IMR-90 (cell line): Measurements from ENCODE around the gene ACACA. TPM values are rescaled to one million over a fixed set of nuclear protein-coding genes. Genes with fewer than 3 reads are reported as not detected.
A peak's percentile ranks its signal among the peaks of the same experiment; 100 is the strongest.

Experiments
- ATAC-seq: fragments of 200-7000 bp; cut with Tn5 transposase; 2 replicates; pipeline ENCODE4 v1.9.1; 2020; ENCODE audit warnings: low read depth, mild to moderate bottlenecking, moderate library complexity
- BruUV-seq: library from RNA; stranded (reverse); fragments of 400-500 nt; replicated peaks from 2 replicates; lab custom pipeline; 2021; lab: Mats Ljungman, UMichigan
- CTCF ChIA-PET: fragments of 300-600 bp; formaldehyde crosslinking; extraction: SDS; loops from one replicate; lab custom pipeline; 2021; ENCODE audit warnings: antibody characterized with exemption; lab: Yijun Ruan, JAX
- POLR2A ChIA-PET: fragments of 300-600 bp; sonication (Branson Sonifier 250); formaldehyde crosslinking; loops from one replicate; lab custom pipeline; 2022; ENCODE audit warnings: antibody characterized with exemption; ENCODE audit not compliant: unreplicated experiment; lab: Charles Lee
- DNase-seq: peaks from one replicate; pipeline ENCODE4 v3.0.0; 2013
- H2AFZ ChIP-seq: replicated peaks from 2 replicates; pipeline ENCODE3; 2013; ENCODE audit warnings: low read length, mild to moderate bottlenecking; ENCODE audit not compliant: poor library complexity
- H2AK5ac ChIP-seq: 2 replicates; pipeline ENCODE4 v1.6.1; 2013; ENCODE audit warnings: low read depth, low read length, inconsistent platforms
- H2AK9ac ChIP-seq: replicated peaks from 2 replicates; pipeline ENCODE3; 2013; ENCODE audit warnings: mild to moderate bottlenecking, low read depth, low read length, moderate library complexity; ENCODE audit not compliant: poor library complexity
- H2BK120ac ChIP-seq: 2 replicates; pipeline ENCODE4 v1.6.1; 2013; ENCODE audit warnings: low read depth, low read length, inconsistent platforms
- H2BK15ac ChIP-seq: 3 replicates; pipeline ENCODE4 v1.6.1; 2013; ENCODE audit warnings: low read depth, low read length, inconsistent platforms
- H2BK20ac ChIP-seq: 2 replicates; pipeline ENCODE4 v1.6.1; 2013; ENCODE audit warnings: low read depth, mild to moderate bottlenecking, inconsistent platforms, low read length, moderate library complexity
- H2BK5ac ChIP-seq: 2 replicates; pipeline ENCODE4 v1.6.1; 2013; ENCODE audit warnings: mild to moderate bottlenecking, low read depth, low read length, inconsistent platforms; ENCODE audit not compliant: poor library complexity, severe bottlenecking
- H3K14ac ChIP-seq: replicated peaks from 2 replicates; pipeline ENCODE4 v1.6.1; 2013; ENCODE audit warnings: low read depth, low read length, inconsistent platforms
- H3K18ac ChIP-seq: 2 replicates; pipeline ENCODE4 v1.6.1; 2013; ENCODE audit warnings: low read depth, low read length, control low read depth
- H3K23ac ChIP-seq: 2 replicates; pipeline ENCODE4 v1.6.1; 2013; ENCODE audit warnings: low read depth, low read length, inconsistent platforms
- H3K27ac ChIP-seq: 2 replicates; pipeline ENCODE4 v1.5.1; 2013; ENCODE audit warnings: mild to moderate bottlenecking, control low read depth, low read length; ENCODE audit not compliant: insufficient read depth
- H3K27me3 ChIP-seq: 2 replicates; pipeline ENCODE4 v1.6.1; 2013; ENCODE audit warnings: low read length; ENCODE audit not compliant: control insufficient read depth, insufficient read depth
- H3K36me3 ChIP-seq: 2 replicates; pipeline ENCODE4 v1.6.1; 2013; ENCODE audit warnings: low read length, mixed read lengths; ENCODE audit not compliant: control insufficient read depth, insufficient read depth
- H3K4ac ChIP-seq: 2 replicates; pipeline ENCODE4 v1.6.1; 2013; ENCODE audit warnings: low read depth, low read length, inconsistent platforms
- H3K4me1 ChIP-seq: 2 replicates; pipeline ENCODE4 v1.6.1; 2013; ENCODE audit warnings: low read length, mixed read lengths; ENCODE audit not compliant: control insufficient read depth, insufficient read depth
- H3K4me2 ChIP-seq: 2 replicates; pipeline ENCODE4 v1.6.1; 2013; ENCODE audit warnings: low read depth, mild to moderate bottlenecking, control low read depth, low read length, moderate library complexity
- H3K4me3 ChIP-seq: 2 replicates; pipeline ENCODE4 v1.5.1; 2013; ENCODE audit warnings: low read depth, mild to moderate bottlenecking, control low read depth, low read length, moderate library complexity; ENCODE audit not compliant: insufficient read depth
- H3K56ac ChIP-seq: 2 replicates; pipeline ENCODE4 v1.6.1; 2013; ENCODE audit warnings: low read length, inconsistent platforms; ENCODE audit not compliant: insufficient read depth; ENCODE audit errors: extremely low read depth
- H3K79me1 ChIP-seq, 2 experiments: 2 replicates each; pipeline ENCODE4 v1.6.1; 2013; ENCODE audit warnings: low read length in 2 of 2, inconsistent platforms in 1 of 2, low read depth in 1 of 2
- H3K9ac ChIP-seq: 2 replicates; pipeline ENCODE4 v1.6.1; 2013; ENCODE audit warnings: low read depth, low read length, control low read depth
- H3K9me1 ChIP-seq: 2 replicates; pipeline ENCODE4 v1.6.1; 2013; ENCODE audit warnings: low read length, inconsistent platforms; ENCODE audit not compliant: insufficient read depth
- H3K9me3 ChIP-seq: 2 replicates; pipeline ENCODE4 v1.6.1; 2013; ENCODE audit warnings: low read length; ENCODE audit not compliant: control insufficient read depth, insufficient read depth
- H4K20me1 ChIP-seq: 2 replicates; pipeline ENCODE4 v1.6.1; 2013; ENCODE audit warnings: low read length, inconsistent platforms; ENCODE audit not compliant: insufficient read depth
- H4K5ac ChIP-seq: 2 replicates; pipeline ENCODE4 v1.6.1; 2013; ENCODE audit warnings: mild to moderate bottlenecking, low read depth, low read length, control low read depth
- H4K8ac ChIP-seq, 2 experiments: 2 replicates each; pipeline ENCODE4 v1.6.1; 2013; ENCODE audit warnings: low read depth in 2 of 2, low read length in 2 of 2, control low read depth in 1 of 2, inconsistent platforms in 1 of 2
- H4K91ac ChIP-seq: 2 replicates; pipeline ENCODE4 v1.6.1; 2013; ENCODE audit warnings: low read depth, low read length, inconsistent platforms; ENCODE audit not compliant: insufficient read depth
- BHLHE40 ChIP-seq: fragments of 150-350 bp; IDR thresholded peaks from 2 replicates; pipeline ENCODE4 v1.6.1; 2016; ENCODE audit warnings: mild to moderate bottlenecking, low read depth, low read length
- CEBPB ChIP-seq: IDR thresholded peaks from 2 replicates; pipeline ENCODE4 v1.6.1; 2012; ENCODE audit warnings: low read depth, low read length, improper control_type of control experiment
- CHD1 ChIP-seq: IDR thresholded peaks from 2 replicates; pipeline ENCODE4 v1.6.1; 2012; ENCODE audit warnings: low read depth, low read length, improper control_type of control experiment
- ELK1 ChIP-seq: fragments of 150-350 bp; IDR thresholded peaks from 2 replicates; pipeline ENCODE4 v1.6.1; 2016; ENCODE audit warnings: low read depth, mild to moderate bottlenecking, low read length, moderate library complexity, borderline replicate concordance
- FOS ChIP-seq: fragments of 150-350 bp; IDR thresholded peaks from 2 replicates; pipeline ENCODE4 v1.6.1; 2016; ENCODE audit warnings: low read depth, low read length
- MAFK ChIP-seq: IDR thresholded peaks from 2 replicates; pipeline ENCODE4 v1.6.1; 2012; ENCODE audit warnings: low read depth, low read length, improper control_type of control experiment
- MAZ ChIP-seq: IDR thresholded peaks from 2 replicates; pipeline ENCODE4 v1.6.1; 2012; ENCODE audit warnings: low read depth, mild to moderate bottlenecking, low read length, improper control_type of control experiment, moderate library complexity, borderline replicate concordance
- MXI1 ChIP-seq: IDR thresholded peaks from 2 replicates; pipeline ENCODE4 v1.6.1; 2012; ENCODE audit warnings: low read depth, mild to moderate bottlenecking, low read length, moderate library complexity, borderline replicate concordance
- NFE2L2 ChIP-seq: fragments of 150-350 bp; IDR thresholded peaks from 2 replicates; pipeline ENCODE4 v1.6.1; 2016; ENCODE audit warnings: low read depth, mild to moderate bottlenecking, low read length
- POLR2A ChIP-seq: IDR thresholded peaks from 2 replicates; pipeline ENCODE4 v1.6.1; 2012; ENCODE audit warnings: mild to moderate bottlenecking, low read depth, low read length
- RFX5 ChIP-seq: IDR thresholded peaks from 2 replicates; pipeline ENCODE4 v1.8.0; 2012; ENCODE audit warnings: low read depth, mild to moderate bottlenecking, low read length, moderate library complexity
- SMC3 ChIP-seq: fragments of 150-350 bp; IDR thresholded peaks from 2 replicates; pipeline ENCODE4 v1.6.1; 2016; ENCODE audit warnings: low read depth, mild to moderate bottlenecking, antibody characterized with exemption, low read length, moderate library complexity
- USF2 ChIP-seq: fragments of 150-350 bp; IDR thresholded peaks from 2 replicates; pipeline ENCODE4 v1.6.1; 2017; ENCODE audit warnings: mild to moderate bottlenecking, antibody characterized with exemption, low read length, low read depth
- dilution Hi-C: fragments of 300-500 bp; cut with HindIII; formaldehyde crosslinking; loops from one replicate; pipeline ENCODE4 v1.14.3; 2018; ENCODE audit warnings: low sequenced_read_pairs; ENCODE audit not compliant: unreplicated experiment
- in situ Hi-C: fragments of 300-500 bp; cut with MboI; formaldehyde crosslinking; loops from 3 replicates; pipeline ENCODE4 v1.14.3; 2019; ENCODE audit warnings: low sequenced_read_pairs, inconsistent platforms, mixed read lengths
- intact Hi-C: fragments of 100-400 bp; cut with micrococcal nuclease; formaldehyde crosslinking; loops from 2 replicates; pipeline ENCODE4 v1.10.0; 2022
- polyA plus RNA-seq, 3 experiments: library from polyadenylated mRNA; depleted of rRNA; stranded (reverse); fragments of >200 nt; gene quantifications; 2 replicates each; pipeline ENCODE4 v1.2.3, GENCODE V29; 2012; ENCODE audit warnings: low replicate concordance in 1 of 3
- total RNA-seq: library from RNA; depleted of rRNA; stranded (reverse); fragments of >200 nt; gene quantifications from 2 replicates; pipeline ENCODE4 v1.2.3, GENCODE V29; 2012

ACACA gene
- total and polyA plus RNA-seq, 2 of the 4 experiments (the other 2 are of a cell fraction): 21.3 to 39.1 TPM

GRCh38 chr17:37283414-37283961 is 123.1 kb downstream of the ACACA start:
- BruUV-seq: no TSS peak

More at GRCh38 chr17:37283414-37283961, 123.1 kb downstream of the ACACA start:
- Histone ChIP-seq H3K4me1 (peaks cover 7% of the 10 kb centered on the region), H2BK5ac (peak overlapping the region; percentile 77), H3K27ac (peak overlapping the region; percentile 80; the same call in 1 of the 2 replicates), H3K18ac (peak overlapping the region; percentile 82), H3K9me1 (peaks cover 2% of the 10 kb centered on the region), H2AK9ac (no peak overlapping the region), H3K36me3 (peaks cover 3% of the 10 kb centered on the region; the same call in 1 of the 2 replicates), H3K4me3 (no peak overlapping the region), H4K5ac (peak overlapping the region; percentile 68), H2AFZ (no peak overlapping the region), H3K23ac (no peak overlapping the region), H4K91ac (no peak overlapping the region), H3K14ac (0 out of 2 replicates have a peak overlapping the region, but pooled peaks have one; percentile 25), H2BK120ac (0 out of 2 replicates have a peak overlapping the region, but pooled peaks have one; percentile 10), H3K4me2 (peak overlapping the region; percentile 83), H2BK20ac (no peak overlapping the region), H3K27me3 (no peaks in the 10 kb centered on the region), H3K56ac (no peak overlapping the region), H3K9ac (no peak overlapping the region), H2AK5ac (no peak overlapping the region), H3K79me1 (peaks cover 0 to 6% of the 10 kb centered on the region in 2 experiments; a peak in 1 of 4 replicates), H4K20me1 (peaks cover 6% of the 10 kb centered on the region), H3K4ac (no peak overlapping the region), H4K8ac (no peak overlapping the region), H3K9me3 (no peaks in the 10 kb centered on the region), H2BK15ac (no peak overlapping the region)
- peak; percentile 80 for ATAC-seq
- in situ Hi-C loops: no loop called here
- TF ChIP-seq BHLHE40: no peak
- no peak for TF ChIP-seq SMC3
- TF ChIP-seq POLR2A: no peak
- TF ChIP-seq ELK1: no peak
- TF ChIP-seq CEBPB: no peak
- TF ChIP-seq MAFK: no peak
- no peak for TF ChIP-seq FOS
- no peak for TF ChIP-seq NFE2L2
- TF ChIP-seq MXI1: no peak
- TF ChIP-seq MAZ: no peak
- no peak for TF ChIP-seq CHD1
- TF ChIP-seq USF2: no peak
- no peak for TF ChIP-seq RFX5
- ChIA-PET POLR2A (no interaction called here), CTCF (no interaction called here)
- peak; percentile 59 for DNase-seq
- dilution Hi-C loops: no loop called here
- intact Hi-C loops: no loop called here
